Measurements from ENCODE around the gene TNIK. TPM values are rescaled to one million over a fixed set of nuclear protein-coding genes. Genes with fewer than 3 reads are reported as not detected.

TNIK gene
- total RNA-seq, 4 donors from 2014 or later = 32.9 to 41.7 (median 38.0) TPM

GRCh38 chr3:171459137-171459941, 866 bp downstream of the TNIK start:
- Histone ChIP-seq H3K4me1 (peaks cover 0 to 50% (median 25%) of the 10 kb centered on the region in 3 donors), H3K9me3 (no peaks in the 10 kb centered on the region), H3K27me3 (no peaks in the 10 kb centered on the region), H3K4me3 (peak overlapping the region; percentile 87 to 91), H3K36me3 (no peaks in the 10 kb centered on the region), H3K27ac (peak overlapping the region; percentile 54 to 92 (median 84))
- 0% methylated on average over 7 to 11 of the region's 36 CpGs for WGBS, 2 donors (ENCODE audit: low coverage in 1 of 2)
- TF ChIP-seq EP300 (IDR thresholded peaks at IDR 0.05) = no peak
- TF ChIP-seq CTCF (IDR thresholded peaks at IDR 0.05) = no peak
- no peak for TF ChIP-seq POLR2A (IDR thresholded peaks at IDR 0.05)
- no peak for TF ChIP-seq POLR2AphosphoS5 (IDR thresholded peaks at IDR 0.05)
- peak; percentile 20 for ATAC-seq

GRCh38 chr3:171458864-171459136, 1.4 kb downstream of the TNIK start:
- Histone ChIP-seq H3K27me3 (no peaks in the 10 kb centered on the region), H3K4me3 (peak overlapping the region; percentile 87 to 91), H3K9me3 (no peaks in the 10 kb centered on the region), H3K27ac (peak overlapping the region in 3 of 4 donors; percentile 82 to 92 (median 86)), H3K4me1 (peaks cover 0 to 50% (median 25%) of the 10 kb centered on the region in 3 donors), H3K36me3 (no peaks in the 10 kb centered on the region)
- TF ChIP-seq POLR2A (IDR thresholded peaks at IDR 0.05) (no peak), POLR2AphosphoS5 (IDR thresholded peaks at IDR 0.05) (no peak), EP300 (IDR thresholded peaks at IDR 0.05) (no peak), CTCF (IDR thresholded peaks at IDR 0.05) (no peak)
- no peak for ATAC-seq
- 0% methylated on average over 3 of the region's 6 CpGs; no CpG with 5 or more reads in 1 of the 2 donors for WGBS, 2 donors (ENCODE audit: low coverage in 1 of 2)

GRCh38 chr3:171458071-171458863, 1.9 kb downstream of the TNIK start:
- Histone ChIP-seq H3K9me3 (no peaks in the 10 kb centered on the region), H3K4me1 (peaks cover 0 to 56% (median 25%) of the 10 kb centered on the region in 3 donors), H3K4me3 (peak overlapping the region; percentile 87 to 91), H3K27me3 (no peaks in the 10 kb centered on the region), H3K27ac (peak overlapping the region in 3 of 4 donors; percentile 82 to 92 (median 86)), H3K36me3 (no peaks in the 10 kb centered on the region)
- 13 to 21% methylated on average over 4 to 6 of the region's 23 CpGs for WGBS, 2 donors (ENCODE audit: low coverage in 1 of 2)
- ATAC-seq = no peak
- TF ChIP-seq POLR2A (IDR thresholded peaks at IDR 0.05) = no peak
- no peak for TF ChIP-seq EP300 (IDR thresholded peaks at IDR 0.05)
- no peak for TF ChIP-seq CTCF (IDR thresholded peaks at IDR 0.05)
- no peak for TF ChIP-seq POLR2AphosphoS5 (IDR thresholded peaks at IDR 0.05)

GRCh38 chr3:171457607-171458061, 2.6 kb downstream of the TNIK start:
- Histone ChIP-seq H3K4me3 (peak overlapping the region; percentile 87 to 91), H3K27me3 (no peaks in the 10 kb centered on the region), H3K9me3 (no peaks in the 10 kb centered on the region), H3K4me1 (peaks cover 0 to 60% (median 25%) of the 10 kb centered on the region in 3 donors), H3K27ac (peak overlapping the region in 3 of 4 donors; percentile 82 to 92 (median 86)), H3K36me3 (no peaks in the 10 kb centered on the region)
- ATAC-seq = no peak
- 2 to 37% methylated on average over 6 to 7 of the region's 7 CpGs for WGBS, 2 donors (ENCODE audit: low coverage in 1 of 2)
- TF ChIP-seq CTCF (IDR thresholded peaks at IDR 0.05) (no peak), EP300 (IDR thresholded peaks at IDR 0.05) (no peak), POLR2AphosphoS5 (IDR thresholded peaks at IDR 0.05) (no peak), POLR2A (IDR thresholded peaks at IDR 0.05) (no peak)

Measured in gastroesophageal sphincter (tissue), 4 donors.